ENCODE data around the gene ELFN2.
"Not testable (repeated sequence)": the region's sequence is repeated elsewhere in the genome, so short reads cannot be mapped to it uniquely, and the experiment has no call there.

The ELFN2 gene

GRCh38 chr22:37402184-37402506, 25.1 kb downstream of the ELFN2 start:
- no peak overlapping the region for H3K4me3 ChIP-seq (ENCODE audit: low read depth, low read length)
- no peaks in the 10 kb centered on the region for H3K4me1 ChIP-seq (ENCODE audit: control insufficient read depth, insufficient read depth, low read length)
- no peaks in the 10 kb centered on the region for H3K27me3 ChIP-seq (ENCODE audit: control insufficient read depth, insufficient read depth, low read length)
- H3K9ac ChIP-seq (ENCODE audit: low read depth, low read length): no peak overlapping the region
- no peaks in the 10 kb centered on the region for H3K9me3 ChIP-seq (ENCODE audit: control insufficient read depth, insufficient read depth, low read length)
- no peaks in the 10 kb centered on the region for H3K36me3 ChIP-seq (ENCODE audit: control insufficient read depth, insufficient read depth, low read length)

GRCh38 chr22:37401401-37402183, 25.7 kb downstream of the ELFN2 start:
- Histone ChIP-seq H3K4me3 (ENCODE audit: low read depth, low read length) (no peak overlapping the region), H3K9me3 (ENCODE audit: control insufficient read depth, insufficient read depth, low read length) (no peaks in the 10 kb centered on the region), H3K27me3 (ENCODE audit: control insufficient read depth, insufficient read depth, low read length) (no peaks in the 10 kb centered on the region), H3K9ac (ENCODE audit: low read depth, low read length) (no peak overlapping the region), H3K4me1 (ENCODE audit: control insufficient read depth, insufficient read depth, low read length) (no peaks in the 10 kb centered on the region), H3K36me3 (ENCODE audit: control insufficient read depth, insufficient read depth, low read length) (no peaks in the 10 kb centered on the region)

DNA sequence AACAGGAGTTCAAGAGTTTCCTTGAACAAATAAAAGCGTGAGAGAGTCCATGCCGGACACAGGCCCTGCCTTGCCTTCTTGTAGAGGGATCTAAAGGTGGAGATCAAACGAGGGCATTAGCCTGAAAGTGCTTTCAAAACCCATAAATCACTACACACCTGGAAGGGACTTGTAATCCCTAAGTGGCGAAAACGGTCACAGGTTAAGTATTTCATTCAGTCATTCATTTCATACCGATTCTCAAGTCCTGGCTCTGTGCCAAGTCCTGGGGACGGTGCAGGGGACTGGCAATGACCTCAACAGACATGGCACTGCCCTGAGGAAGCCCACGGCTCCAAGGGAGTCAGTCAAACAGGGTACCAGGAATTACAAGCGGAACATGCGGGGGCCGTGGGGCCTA, 26.6 kb downstream of the ELFN2 start:
- H3K36me3 ChIP-seq (ENCODE audit: control insufficient read depth, insufficient read depth, low read length): no peaks in the 10 kb centered on the region
- H3K4me1 ChIP-seq (ENCODE audit: control insufficient read depth, insufficient read depth, low read length): no peaks in the 10 kb centered on the region
- no peak overlapping the region for H3K9ac ChIP-seq (ENCODE audit: low read depth, low read length)
- no peak overlapping the region for H3K4me3 ChIP-seq (ENCODE audit: low read depth, low read length)
- H3K9me3 ChIP-seq (ENCODE audit: control insufficient read depth, insufficient read depth, low read length): no peaks in the 10 kb centered on the region
- H3K27me3 ChIP-seq (ENCODE audit: control insufficient read depth, insufficient read depth, low read length): no peaks in the 10 kb centered on the region

DNA sequence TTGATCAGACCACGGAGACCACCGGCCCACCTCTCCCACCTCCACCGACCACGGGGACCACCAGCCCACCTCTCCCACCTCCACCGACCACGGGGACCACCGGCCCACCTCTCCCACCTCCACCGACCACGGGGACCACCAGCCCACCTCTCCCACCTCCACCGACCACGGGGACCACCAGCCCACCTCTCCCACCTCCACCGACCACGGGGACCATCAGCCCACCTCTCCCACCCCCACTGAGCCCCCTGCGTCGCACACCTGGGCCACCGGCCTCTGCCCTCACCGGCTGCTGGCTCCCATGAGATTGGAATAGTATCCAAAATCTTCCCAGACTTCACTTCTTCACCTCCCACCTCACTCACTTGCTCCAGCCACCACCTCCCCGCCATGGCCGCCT, 27.8 kb downstream of the ELFN2 start:
- H3K9ac ChIP-seq (ENCODE audit: low read depth, low read length); H3K4me3 ChIP-seq (ENCODE audit: low read depth, low read length); H3K36me3 ChIP-seq (ENCODE audit: control insufficient read depth, insufficient read depth, low read length); H3K9me3 ChIP-seq (ENCODE audit: control insufficient read depth, insufficient read depth, low read length); H3K27me3 ChIP-seq (ENCODE audit: control insufficient read depth, insufficient read depth, low read length); H3K4me1 ChIP-seq (ENCODE audit: control insufficient read depth, insufficient read depth, low read length): not testable (repeated sequence)

DNA sequence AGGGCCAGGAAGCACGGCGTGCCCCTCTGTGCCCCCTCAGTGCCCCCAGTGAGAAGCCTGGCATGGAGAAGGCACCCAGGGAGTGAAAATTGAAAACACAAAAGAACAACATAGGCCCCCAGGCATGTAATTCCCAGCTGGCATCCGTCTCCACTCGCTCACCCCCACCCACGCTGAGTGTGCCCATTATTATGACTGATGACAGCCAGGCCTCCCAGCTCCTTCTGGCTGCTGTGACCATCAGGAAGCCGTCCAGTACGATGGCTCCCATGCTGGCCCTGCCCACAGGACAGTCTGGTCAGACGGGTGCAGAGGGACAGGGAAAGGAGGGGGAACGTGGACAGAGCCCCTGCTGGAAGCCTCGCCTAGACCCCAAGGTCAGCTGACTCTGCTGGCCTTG, 30.1 kb downstream of the ELFN2 start:
- no peaks in the 10 kb centered on the region for H3K4me1 ChIP-seq (ENCODE audit: control insufficient read depth, insufficient read depth, low read length)
- H3K9ac ChIP-seq (ENCODE audit: low read depth, low read length): no peak overlapping the region
- no peak overlapping the region for H3K4me3 ChIP-seq (ENCODE audit: low read depth, low read length)
- no peaks in the 10 kb centered on the region for H3K9me3 ChIP-seq (ENCODE audit: control insufficient read depth, insufficient read depth, low read length)
- no peaks in the 10 kb centered on the region for H3K27me3 ChIP-seq (ENCODE audit: control insufficient read depth, insufficient read depth, low read length)
- no peaks in the 10 kb centered on the region for H3K36me3 ChIP-seq (ENCODE audit: control insufficient read depth, insufficient read depth, low read length)

DNA sequence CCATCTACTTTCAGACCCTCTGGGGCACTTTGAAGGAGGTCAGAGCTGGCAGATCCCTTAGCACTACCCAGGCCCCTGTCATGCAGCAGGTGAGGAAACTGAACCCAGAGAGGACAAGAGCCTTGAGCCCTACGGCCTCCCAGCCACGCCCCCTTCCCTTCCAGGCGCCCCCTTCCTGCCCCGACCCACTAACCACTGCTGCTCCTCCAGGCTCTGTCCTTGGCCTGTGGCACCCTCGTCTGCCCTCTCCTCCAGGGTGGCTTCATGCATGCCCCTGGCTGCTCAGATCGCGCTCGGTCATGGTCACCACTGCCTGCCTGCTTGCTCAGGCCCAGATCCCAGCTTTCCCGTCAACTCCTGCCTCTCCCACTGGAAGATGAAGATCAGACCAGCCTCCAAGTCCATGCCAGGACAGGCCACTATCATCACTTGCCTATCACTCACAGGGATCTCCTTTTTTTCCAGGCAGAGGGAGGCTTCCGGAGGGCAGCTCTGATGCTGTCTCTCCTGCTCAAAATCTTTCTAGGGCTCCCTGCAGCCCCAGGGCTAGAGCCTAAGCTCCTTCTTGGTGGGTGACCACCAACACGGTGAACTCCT, 30.7 kb downstream of the ELFN2 start:
- H3K36me3 ChIP-seq (ENCODE audit: control insufficient read depth, insufficient read depth, low read length): no peaks in the 10 kb centered on the region
- H3K4me1 ChIP-seq (ENCODE audit: control insufficient read depth, insufficient read depth, low read length): no peaks in the 10 kb centered on the region
- no peak overlapping the region for H3K9ac ChIP-seq (ENCODE audit: low read depth, low read length)
- no peak overlapping the region for H3K4me3 ChIP-seq (ENCODE audit: low read depth, low read length)
- H3K27me3 ChIP-seq (ENCODE audit: control insufficient read depth, insufficient read depth, low read length): no peaks in the 10 kb centered on the region
- no peaks in the 10 kb centered on the region for H3K9me3 ChIP-seq (ENCODE audit: control insufficient read depth, insufficient read depth, low read length)

DNA sequence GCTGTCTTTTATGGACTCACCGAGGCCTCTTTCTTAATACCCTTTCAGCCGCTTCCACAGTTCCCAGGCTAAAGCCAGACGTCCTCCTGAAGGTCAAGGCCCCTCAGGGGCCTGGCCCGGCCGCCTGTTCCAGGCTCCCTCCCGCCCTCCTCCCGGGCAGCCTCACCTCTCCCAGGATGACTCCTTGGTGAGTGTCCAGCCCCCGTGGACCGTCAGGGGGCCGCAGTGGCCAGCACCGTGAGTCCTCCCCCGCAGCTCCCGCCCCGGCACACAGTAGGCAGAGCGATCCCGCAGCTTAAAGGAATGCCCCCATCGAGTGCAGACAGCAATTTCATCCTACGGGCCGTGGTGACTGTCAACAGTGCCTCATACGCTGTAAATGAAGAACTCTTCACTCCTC, 32.9 kb downstream of the ELFN2 start:
- Histone ChIP-seq H3K4me3 (ENCODE audit: low read depth, low read length) (no peak overlapping the region), H3K27me3 (ENCODE audit: control insufficient read depth, insufficient read depth, low read length) (no peaks in the 10 kb centered on the region), H3K4me1 (ENCODE audit: control insufficient read depth, insufficient read depth, low read length) (no peaks in the 10 kb centered on the region), H3K9me3 (ENCODE audit: control insufficient read depth, insufficient read depth, low read length) (no peaks in the 10 kb centered on the region), H3K9ac (ENCODE audit: low read depth, low read length) (no peak overlapping the region), H3K36me3 (ENCODE audit: control insufficient read depth, insufficient read depth, low read length) (no peaks in the 10 kb centered on the region)

DNA sequence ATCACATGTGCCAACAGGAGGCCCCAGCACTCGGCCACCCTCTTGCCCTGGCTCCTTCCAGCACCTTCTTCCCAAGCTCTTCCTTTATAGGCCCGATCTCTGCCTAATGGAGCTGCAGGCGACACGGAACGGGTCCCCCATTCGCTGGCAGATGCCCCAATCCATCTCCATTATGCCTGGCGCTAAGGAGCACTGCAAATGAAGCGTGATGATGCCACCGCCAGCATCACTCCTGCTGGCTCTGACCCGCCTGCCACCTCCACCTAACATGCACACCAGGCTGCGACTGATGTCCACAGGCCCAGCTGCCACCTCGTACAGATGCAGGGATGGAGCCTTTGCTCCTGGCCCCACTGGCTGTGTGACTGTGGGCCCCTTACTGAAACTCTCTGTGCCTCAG, 33.5 kb downstream of the ELFN2 start:
- Histone ChIP-seq H3K27me3 (ENCODE audit: control insufficient read depth, insufficient read depth, low read length) (no peaks in the 10 kb centered on the region), H3K36me3 (ENCODE audit: control insufficient read depth, insufficient read depth, low read length) (no peaks in the 10 kb centered on the region), H3K9ac (ENCODE audit: low read depth, low read length) (no peak overlapping the region), H3K4me1 (ENCODE audit: control insufficient read depth, insufficient read depth, low read length) (no peaks in the 10 kb centered on the region), H3K4me3 (ENCODE audit: low read depth, low read length) (no peak overlapping the region), H3K9me3 (ENCODE audit: control insufficient read depth, insufficient read depth, low read length) (no peaks in the 10 kb centered on the region)

DNA sequence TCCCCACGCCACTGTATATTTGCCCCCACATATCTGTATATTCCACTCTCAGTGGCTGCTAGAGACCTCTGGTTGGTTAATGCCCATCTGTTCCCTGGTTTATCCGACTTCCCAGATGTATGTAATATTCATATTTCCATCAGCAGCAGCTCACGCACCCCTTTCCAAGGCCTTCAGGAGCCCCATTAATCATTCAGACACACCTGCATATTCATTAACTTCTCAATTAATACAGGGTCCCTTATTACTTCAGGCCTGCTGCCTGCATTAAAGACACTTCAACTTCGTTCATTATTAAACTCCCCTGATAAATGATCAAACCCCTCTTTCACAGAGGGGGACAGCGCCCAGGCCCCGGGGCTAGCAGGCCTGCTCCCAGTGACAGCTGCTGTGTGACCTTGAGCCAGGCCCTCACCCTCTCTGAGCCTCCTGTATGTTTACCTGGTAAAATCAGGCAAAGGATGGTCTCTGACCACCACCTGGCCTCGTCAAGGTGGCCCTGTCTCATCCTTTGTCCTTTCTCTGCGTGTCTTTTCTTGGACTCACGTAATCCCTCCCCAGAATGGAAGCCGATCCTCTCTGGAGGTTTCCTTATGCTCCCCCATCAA, 34.5 kb downstream of the ELFN2 start:
- H3K36me3 ChIP-seq (ENCODE audit: control insufficient read depth, insufficient read depth, low read length): no peaks in the 10 kb centered on the region
- H3K27me3 ChIP-seq (ENCODE audit: control insufficient read depth, insufficient read depth, low read length): no peaks in the 10 kb centered on the region
- H3K9me3 ChIP-seq (ENCODE audit: control insufficient read depth, insufficient read depth, low read length): no peaks in the 10 kb centered on the region

DNA sequence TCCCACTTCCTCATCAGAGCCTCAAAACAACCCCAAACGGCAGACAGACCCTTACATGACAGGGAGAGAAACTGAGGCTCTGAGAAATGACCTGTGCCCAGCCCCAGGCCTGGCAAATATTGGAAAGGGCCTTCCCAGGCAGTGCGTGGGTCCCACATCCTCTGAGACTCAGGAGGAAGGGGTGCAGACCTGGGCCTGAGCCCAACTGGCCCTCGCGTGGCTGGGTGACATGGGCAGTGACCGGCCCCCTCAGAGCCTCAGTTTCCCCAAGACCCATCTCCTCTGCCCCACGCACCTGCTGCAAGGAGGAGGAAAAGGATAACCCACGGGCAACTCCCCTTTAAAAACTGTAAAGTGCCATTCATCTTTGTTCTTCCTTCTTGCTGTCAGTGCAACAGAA, 35.6 kb downstream of the ELFN2 start:
- Histone ChIP-seq H3K4me1 (ENCODE audit: control insufficient read depth, insufficient read depth, low read length) (no peaks in the 10 kb centered on the region), H3K9ac (ENCODE audit: low read depth, low read length) (no peak overlapping the region), H3K4me3 (ENCODE audit: low read depth, low read length) (no peak overlapping the region), H3K27me3 (ENCODE audit: control insufficient read depth, insufficient read depth, low read length) (no peaks in the 10 kb centered on the region), H3K36me3 (ENCODE audit: control insufficient read depth, insufficient read depth, low read length) (no peaks in the 10 kb centered on the region), H3K9me3 (ENCODE audit: control insufficient read depth, insufficient read depth, low read length) (no peaks in the 10 kb centered on the region)

More for the DNA sequence above, 34.5 kb downstream of the ELFN2 start:
- Histone ChIP-seq H3K4me1 (ENCODE audit: control insufficient read depth, insufficient read depth, low read length) (no peaks in the 10 kb centered on the region), H3K9ac (ENCODE audit: low read depth, low read length) (no peak overlapping the region), H3K4me3 (ENCODE audit: low read depth, low read length) (no peak overlapping the region)

DNA sequence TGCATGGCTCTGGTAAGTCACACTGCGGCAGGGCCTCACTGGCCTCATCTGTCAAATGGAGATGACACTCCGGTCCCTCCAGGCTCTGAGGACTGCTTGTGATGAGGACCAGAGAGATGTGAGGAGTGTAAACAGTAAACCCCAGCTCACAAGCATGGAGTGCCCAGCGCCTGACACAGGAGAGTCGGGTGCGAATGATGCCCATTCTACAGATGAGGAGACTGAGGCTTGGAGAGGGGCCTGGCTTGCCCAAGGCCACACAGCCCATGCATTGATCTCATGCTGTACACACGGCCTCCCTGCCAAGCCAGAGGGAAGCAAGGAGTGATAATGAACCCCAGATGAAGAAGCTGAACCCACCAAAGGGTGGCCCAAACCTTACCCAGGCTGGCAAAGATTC, 37.2 kb downstream of the ELFN2 start:
- Histone ChIP-seq H3K27me3 (ENCODE audit: control insufficient read depth, insufficient read depth, low read length) (no peaks in the 10 kb centered on the region), H3K4me3 (ENCODE audit: low read depth, low read length) (no peak overlapping the region), H3K9ac (ENCODE audit: low read depth, low read length) (no peak overlapping the region), H3K36me3 (ENCODE audit: control insufficient read depth, insufficient read depth, low read length) (no peaks in the 10 kb centered on the region), H3K9me3 (ENCODE audit: control insufficient read depth, insufficient read depth, low read length) (no peaks in the 10 kb centered on the region), H3K4me1 (ENCODE audit: control insufficient read depth, insufficient read depth, low read length) (no peaks in the 10 kb centered on the region)

GRCh38 chr22:37388538-37388937, 38.7 kb downstream of the ELFN2 start:
- no peak overlapping the region for H3K9ac ChIP-seq (ENCODE audit: low read depth, low read length)
- H3K4me3 ChIP-seq (ENCODE audit: low read depth, low read length): no peak overlapping the region
- H3K9me3 ChIP-seq (ENCODE audit: control insufficient read depth, insufficient read depth, low read length): no peaks in the 10 kb centered on the region
- H3K27me3 ChIP-seq (ENCODE audit: control insufficient read depth, insufficient read depth, low read length): no peaks in the 10 kb centered on the region
- no peaks in the 10 kb centered on the region for H3K4me1 ChIP-seq (ENCODE audit: control insufficient read depth, insufficient read depth, low read length)
- no peaks in the 10 kb centered on the region for H3K36me3 ChIP-seq (ENCODE audit: control insufficient read depth, insufficient read depth, low read length)
